GM12878 (cell line): ENCODE data around the gene PLCB4. TPM values are rescaled to one million over a fixed set of nuclear protein-coding genes. Genes with fewer than 3 reads are reported as not detected.

Experiments
- ATAC-seq: fragments of 200-7000 bp; cut with Tn5 transposase; 3 replicates; pipeline ENCODE4 v1.9.1; 2020; ENCODE audit warnings: mild to moderate bottlenecking, moderate library complexity
- BruUV-seq: library from RNA; stranded (reverse); fragments of 400-500 nt; replicated peaks from 2 replicates; lab custom pipeline; 2021; lab: Mats Ljungman, UMichigan
- CTCF ChIA-PET: fragments of 300-600 bp; sonication (Branson Sonifier 250); formaldehyde crosslinking; extraction: SDS; loops from one replicate; lab custom pipeline; 2021; ENCODE audit warnings: inconsistent platforms; lab: Yijun Ruan, JAX
- POLR2A ChIA-PET: fragments of 350-600 bp; formaldehyde crosslinking; extraction: SDS; loops from one replicate; lab custom pipeline; 2021; ENCODE audit warnings: inconsistent platforms; lab: Charles Lee
- RAD21 ChIA-PET: fragments of 300-600 bp; sonication (Branson Sonifier 250); formaldehyde crosslinking; loops from one replicate; lab custom pipeline; 2023; ENCODE audit warnings: antibody characterized with exemption; ENCODE audit not compliant: unreplicated experiment; lab: Charles Lee
- SMC1A ChIA-PET: fragments of 300-600 bp; sonication (Branson Sonifier 250); formaldehyde crosslinking; loops from one replicate; lab custom pipeline; 2023; ENCODE audit not compliant: unreplicated experiment, uncharacterized antibody; lab: Charles Lee
- DNase-seq: peaks from one replicate; pipeline ENCODE4 v3.0.0-alpha.2; 2011; ENCODE audit warnings: low read depth, low spot score
- FAIRE-seq: peaks from 3 replicates; lab custom pipeline; 2011; peaks lifted over from hg19 to GRCh38; lab: Jason Lieb, UNC
- H2AFZ ChIP-seq: 2 replicates; pipeline ENCODE4 v1.6.0; 2011; ENCODE audit warnings: low read depth, low read length, control low read depth; ENCODE audit not compliant: control insufficient read depth
- H3K27ac ChIP-seq: 2 replicates; pipeline ENCODE4 v1.5.1; 2011; ENCODE audit warnings: control low read depth; ENCODE audit not compliant: control insufficient read depth, insufficient read depth
- H3K27me3 ChIP-seq, 2 experiments: replicated peaks in 1 of 2; 2 replicates each; pipeline versions ENCODE4 v1.6.0 to v1.6.1; 2011; ENCODE audit warnings: low read length in 1 of 2; ENCODE audit not compliant: control insufficient read depth in 2 of 2, insufficient read depth in 2 of 2
- H3K36me3 ChIP-seq, 2 experiments: 2 replicates each; pipeline ENCODE4 v1.5.1; 2011; ENCODE audit warnings: low read length in 1 of 2; ENCODE audit not compliant: control insufficient read depth in 2 of 2, insufficient read depth in 2 of 2
- H3K4me1 ChIP-seq: 2 replicates; pipeline ENCODE4 v1.6.1; 2011; ENCODE audit warnings: mild to moderate bottlenecking, low read length, moderate library complexity, mixed read lengths; ENCODE audit not compliant: control insufficient read depth, insufficient read depth
- H3K4me2 ChIP-seq: 2 replicates; pipeline ENCODE4 v1.6.0; 2011; ENCODE audit warnings: control low read depth; ENCODE audit not compliant: control insufficient read depth, insufficient read depth
- H3K4me3 ChIP-seq: fragments of 200-600 bp; sonication (generic); 2 replicates; pipeline ENCODE4 v1.5.1; 2016
- H3K79me2 ChIP-seq: 2 replicates; pipeline ENCODE4 v1.6.0; 2011; ENCODE audit warnings: low read length; ENCODE audit not compliant: control insufficient read depth, insufficient read depth
- H3K9ac ChIP-seq: 2 replicates; pipeline ENCODE4 v1.8.0; 2011; ENCODE audit warnings: low read length, control low read depth, mixed read lengths; ENCODE audit not compliant: control insufficient read depth, insufficient read depth
- H3K9me3 ChIP-seq: replicated peaks from 3 replicates; pipeline ENCODE4 v1.5.1; 2011; ENCODE audit warnings: mild to moderate bottlenecking, low read length; ENCODE audit not compliant: control insufficient read depth, insufficient read depth
- H4K20me1 ChIP-seq: 2 replicates; pipeline ENCODE4 v1.6.0; 2011; ENCODE audit not compliant: control insufficient read depth, insufficient read depth
- ATF7 ChIP-seq: fragments of 450-650 bp; IDR thresholded peaks from 2 replicates; pipeline ENCODE4 v1.6.1; 2016; ENCODE audit warnings: low read depth, mild to moderate bottlenecking
- BRCA1 ChIP-seq: IDR thresholded peaks from 2 replicates; pipeline ENCODE4 v1.6.1; 2011; ENCODE audit warnings: low read depth, low read length, improper control_type of control experiment
- CBFB ChIP-seq: IDR thresholded peaks from 2 replicates; pipeline ENCODE4 v1.6.1; 2016; ENCODE audit warnings: antibody characterized with exemption, low read depth
- CEBPB ChIP-seq, 2 experiments: fragments of 150-350 bp in 1 of 2; IDR thresholded peaks; 2 replicates each; pipeline ENCODE4 v1.6.1; 2012 to 2014; ENCODE audit warnings: low read depth in 2 of 2, low read length in 2 of 2, borderline replicate concordance in 1 of 2, inconsistent platforms in 1 of 2
- CTCF ChIP-seq, 3 experiments: IDR thresholded peaks in 2 of 3; conservative IDR thresholded peaks in 1 of 3; 2 replicates each; pipeline ENCODE4 v1.5.1; 2011; ENCODE audit warnings: low read depth in 3 of 3, low read length in 3 of 3, mild to moderate bottlenecking in 3 of 3, control low read depth in 2 of 3, moderate library complexity in 2 of 3, inconsistent platforms in 1 of 3, mixed read lengths in 1 of 3; ENCODE audit not compliant: control insufficient read depth in 2 of 3, insufficient read depth in 1 of 3; ENCODE audit errors: extremely low read depth in 1 of 3
- CUX1 ChIP-seq: IDR thresholded peaks from 2 replicates; pipeline ENCODE4 v1.6.1; 2012; ENCODE audit warnings: improper control_type of control experiment, low read depth, low read length; ENCODE audit not compliant: insufficient replicate concordance
- FOS ChIP-seq: IDR thresholded peaks from 3 replicates; pipeline ENCODE4 v1.6.1; 2011; ENCODE audit warnings: borderline replicate concordance; ENCODE audit not compliant: insufficient read length; ENCODE audit errors: extremely low read depth
- PML ChIP-seq: IDR thresholded peaks from 2 replicates; pipeline ENCODE4 v1.6.1; 2012; ENCODE audit warnings: low read length, inconsistent platforms
- SRF ChIP-seq, 2 experiments: IDR thresholded peaks; 2 replicates each; pipeline ENCODE4 v1.6.1; 2011; ENCODE audit warnings: low read depth in 2 of 2, low read length in 2 of 2, mild to moderate bottlenecking in 1 of 2, moderate library complexity in 1 of 2
- TBL1XR1 ChIP-seq: IDR thresholded peaks from 2 replicates; pipeline ENCODE4 v1.6.1; 2012; ENCODE audit warnings: low read depth, low read length, improper control_type of control experiment
- YBX1 ChIP-seq: fragments of 450-650 bp; IDR thresholded peaks from 2 replicates; pipeline ENCODE4 v1.6.1; 2016; ENCODE audit warnings: antibody characterized with exemption
- ZBTB11 ChIP-seq: fragments of 450-650 bp; formaldehyde crosslinking; IDR thresholded peaks from 2 replicates; pipeline ENCODE4 v1.5.0; 2022; ENCODE audit warnings: mild to moderate bottlenecking, missing genetic modification characterization
- ZSCAN29 ChIP-seq: fragments of 450-650 bp; IDR thresholded peaks from 2 replicates; pipeline ENCODE4 v1.6.1; 2017; ENCODE audit warnings: mild to moderate bottlenecking, moderate library complexity
- WGBS: methylation state at CpG from one replicate; pipeline ENCODE4 v1.1.6; 2016; ENCODE audit warnings: low lambda C conversion rate; ENCODE audit not compliant: insufficient replicate concordance, insufficient coverage; ENCODE audit errors: missing lambda C conversion rate; 5-methylcytosine and 5-hydroxymethylcytosine counted together
- in situ Hi-C: fragments of 300-500 bp; cut with MboI; formaldehyde crosslinking; loops from 9 replicates; pipeline ENCODE4 v1.14.3; 2018; ENCODE audit warnings: mixed read lengths
- intact Hi-C: fragments of 100-400 bp; cut with micrococcal nuclease; formaldehyde crosslinking; loops from one replicate; pipeline ENCODE4 v1.14.2; 2022; ENCODE audit not compliant: unreplicated experiment
- polyA plus RNA-seq, 11 experiments: library from polyadenylated mRNA; depleted of rRNA in 4 of 11; unstranded in 6 of 11; stranded (reverse) in 5 of 11; fragments of >200 nt; fragmentation: Nextera tagmentation in 4 of 11; fragmentation: Illumina TruSeq in 1 of 11; extraction: Ambion mirVana in 4 of 11; extraction: Trizol in 1 of 11; gene quantifications; 1 replicate in 1 of 11; 2 replicates in 10 of 11; pipeline versions ENCODE4 v1.2.1 to v1.2.3, GENCODE V29; 2011 to 2016; ENCODE audit warnings: inconsistent platforms in 2 of 11, missing spikeins in 2 of 11, low read depth in 1 of 11
- total RNA-seq, 4 experiments: library from RNA; depleted of rRNA in 3 of 4; stranded (reverse); fragments of >200 nt in 3 of 4; fragmentation: Illumina TruSeq in 1 of 4; extraction: Trizol in 1 of 4; gene quantifications; 2 replicates each; pipeline versions ENCODE4 v1.2.1 to v1.2.3, GENCODE V29; 2013 to 2021

The PLCB4 gene
- total and polyA plus RNA-seq, 10 of the 15 experiments (the other 5 are each of a cell fraction or from before 2014, with no cell fraction given) = not detected

GRCh38 chr20:9112541-9113515, 43.9 kb downstream of the PLCB4 start:
- Histone ChIP-seq H2AFZ (no peak overlapping the region), H3K27me3 (no peaks in the 10 kb centered on the region), H4K20me1 (no peaks in the 10 kb centered on the region), H3K79me2 (no peaks in the 10 kb centered on the region), H3K9ac (no peak overlapping the region), H3K36me3 (no peaks in the 10 kb centered on the region), H3K4me3 (no peak overlapping the region), H3K4me1 (no peaks in the 10 kb centered on the region), H3K9me3 (no peaks in the 10 kb centered on the region), H3K27ac (no peak overlapping the region), H3K4me2 (no peak overlapping the region)
- DNase-seq = no peak
- CTCF ChIA-PET = no interaction called here
- intact Hi-C loops = no loop called here
- SMC1A ChIA-PET = no interaction called here
- POLR2A ChIA-PET = no interaction called here
- in situ Hi-C loops = no loop called here
- RAD21 ChIA-PET = no interaction called here
- WGBS = 18% methylated on average over 6 of the region's 6 CpGs
- BruUV-seq = no TSS peak
- no peak for ATAC-seq
- no peak for FAIRE-seq
- TF ChIP-seq SRF (IDR thresholded peaks at IDR 0.05; ENCODE audit: low read depth in 2 of 2, low read length in 2 of 2) (no peak), CUX1 (no peak), FOS (no peak), YBX1 (no peak), TBL1XR1 (no peak), ZSCAN29 (no peak), CEBPB (IDR thresholded peaks at IDR 0.05; ENCODE audit: borderline replicate concordance in 1 of 2, low read depth in 2 of 2, low read length in 2 of 2) (no peak), BRCA1 (no peak), ZBTB11 (CRISPR knock-in tag) (no peak), CBFB (no peak), PML (no peak), CTCF (IDR thresholded peaks at IDR 0.05 in 2 of 3, conservative IDR thresholded peaks at IDR 0.05 in 1 of 3; ENCODE audit: control insufficient read depth in 2 of 3, extremely low read depth in 1 of 3, insufficient read depth in 1 of 3, low read depth in 3 of 3, low read length in 3 of 3) (no peak), ATF7 (no peak)
